GM18861 (cell line): ENCODE measurements around the gene SH3BP5L.

Experiments
- ATAC-seq: cut with Tn5 transposase; IDR thresholded peaks from one replicate; pipeline ENCODE4 v1.9.1; 2021; ENCODE audit not compliant: unreplicated experiment

Gene SH3BP5L

DNA sequence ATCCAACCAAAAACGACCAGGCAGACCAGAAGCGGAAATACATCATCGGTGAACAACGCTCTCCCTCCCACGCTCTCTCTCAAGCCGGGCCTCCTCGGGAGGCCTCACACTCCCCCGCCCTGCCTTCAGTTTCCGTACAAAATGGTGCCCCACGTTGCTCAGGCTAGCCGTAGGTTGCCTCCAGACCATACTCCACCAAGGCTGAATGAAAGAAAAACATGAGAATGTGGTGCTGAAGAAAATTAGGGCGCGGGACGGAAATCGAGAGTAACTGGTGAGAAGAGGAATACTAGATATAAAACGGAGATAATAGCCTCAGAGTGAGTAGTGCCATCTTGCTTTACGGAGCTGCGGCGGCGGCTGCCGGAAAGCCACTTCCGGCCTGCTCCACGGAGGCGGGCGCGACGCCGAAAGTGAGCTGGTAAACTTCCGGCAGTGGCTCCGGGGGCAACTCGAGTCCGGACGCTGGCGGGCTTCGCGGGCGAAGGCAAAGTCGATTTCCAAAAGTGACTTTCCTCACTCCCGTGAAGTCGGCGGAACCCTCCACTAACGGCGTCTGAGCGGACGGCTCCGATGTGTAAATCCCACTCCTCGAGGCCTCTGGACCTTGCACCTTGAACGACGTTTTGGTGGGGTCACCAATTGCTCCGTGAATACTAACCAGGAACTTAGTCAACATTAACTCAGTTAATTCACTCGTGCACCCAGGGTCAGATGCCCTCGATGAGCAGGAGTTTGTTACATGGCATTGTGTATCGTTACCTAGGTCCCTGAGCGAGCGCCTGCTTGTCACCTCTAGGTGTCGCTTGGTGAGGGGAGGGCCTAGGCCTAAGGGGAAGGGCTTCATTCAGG lies at the start of gene SH3BP5L:
TSS of gene SH3BP5L (minus strand) at position 7 of the 852 bp plus-strand sequence. CDS start 980 bp downstream, outside the sequence.
- ATAC-seq: peak; percentile 93

DNA sequence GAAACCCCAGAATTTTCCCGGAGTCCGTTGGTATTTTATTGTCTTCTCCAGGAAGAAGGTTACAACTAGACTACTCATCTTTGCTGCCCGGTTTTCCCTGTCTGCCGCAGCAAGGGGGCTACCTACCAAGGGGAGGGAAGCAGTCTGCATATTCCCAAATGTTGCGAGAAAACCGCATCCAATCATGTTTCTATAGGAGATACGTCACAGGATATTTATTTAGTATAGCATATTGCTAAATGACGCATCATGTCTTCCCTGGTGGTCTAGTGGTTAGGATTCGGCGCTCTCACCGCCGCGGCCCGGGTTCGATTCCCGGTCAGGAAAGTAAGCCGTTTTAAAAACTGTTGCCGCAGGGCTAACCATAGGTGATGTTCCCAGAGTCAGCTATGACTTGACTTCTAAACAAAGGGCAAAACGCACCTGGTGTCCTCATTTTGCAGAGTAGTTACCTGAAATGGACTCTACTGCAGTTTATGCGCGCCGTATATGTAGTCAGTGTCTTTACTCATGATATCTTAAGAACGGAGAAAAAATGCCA lies 48.3 kb upstream of the SH3BP5L start:
- peak; percentile 55 for ATAC-seq

DNA sequence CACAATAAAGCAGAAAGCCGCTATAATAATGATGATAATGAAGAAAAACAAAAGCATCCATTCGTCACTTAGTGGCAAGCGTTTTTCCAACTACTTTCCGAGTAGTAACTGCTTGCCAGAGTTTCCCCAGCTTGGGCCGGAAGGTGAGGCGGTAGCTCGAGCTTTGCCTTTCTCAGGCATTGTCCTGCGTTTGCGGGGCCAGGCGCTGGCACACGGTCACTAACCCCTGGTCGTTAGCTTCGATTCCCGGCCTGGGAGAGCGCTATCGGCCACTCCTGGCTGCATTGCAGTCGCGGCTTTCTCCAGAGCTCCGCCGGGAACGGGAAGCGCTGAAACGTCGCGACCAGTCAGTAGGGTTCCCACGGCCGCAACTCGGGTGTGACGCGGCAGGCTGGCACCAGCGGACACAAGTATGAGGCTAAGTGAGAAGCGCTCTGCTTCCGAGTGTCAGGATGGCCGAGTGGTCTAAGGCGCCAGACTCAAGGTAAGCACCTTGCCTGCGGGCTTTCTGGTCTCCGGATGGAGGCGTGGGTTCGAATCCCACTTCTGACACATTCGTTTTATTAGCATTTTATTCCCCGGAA lies 47.8 kb upstream of the SH3BP5L start:
- peak; percentile 75 for ATAC-seq

DNA sequence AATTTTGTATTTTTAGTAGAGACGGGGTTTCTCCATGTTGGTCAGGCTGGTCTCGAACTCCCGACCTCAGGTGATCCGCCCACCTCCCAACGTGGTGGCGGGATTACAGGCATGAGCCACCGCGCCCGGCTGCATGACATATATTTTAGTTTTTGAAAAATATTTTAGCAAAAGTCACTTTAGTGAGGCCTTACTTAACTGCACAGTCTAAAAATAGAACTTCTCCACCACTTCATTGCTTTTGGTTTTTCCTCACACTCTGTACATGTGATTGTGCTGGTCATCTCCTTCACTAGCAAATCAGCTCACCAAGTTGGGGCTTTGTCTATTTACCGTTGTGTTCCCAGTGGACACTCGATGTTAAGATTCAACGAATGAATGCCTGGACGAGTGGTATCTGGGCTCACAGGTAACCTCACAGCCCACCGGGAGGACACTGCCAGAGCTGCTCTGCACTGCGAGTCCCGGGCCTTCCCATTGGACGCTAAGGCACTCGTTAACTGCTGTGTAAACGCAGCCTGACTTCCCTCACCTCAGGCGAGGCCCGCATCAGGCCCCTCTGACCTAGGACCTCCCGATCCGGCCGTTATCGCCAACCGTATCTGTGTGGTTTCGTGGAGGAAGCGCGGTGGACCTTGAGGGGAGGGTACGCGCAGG lies 47.2 kb upstream of the SH3BP5L start:
- ATAC-seq: peak; percentile 18

DNA sequence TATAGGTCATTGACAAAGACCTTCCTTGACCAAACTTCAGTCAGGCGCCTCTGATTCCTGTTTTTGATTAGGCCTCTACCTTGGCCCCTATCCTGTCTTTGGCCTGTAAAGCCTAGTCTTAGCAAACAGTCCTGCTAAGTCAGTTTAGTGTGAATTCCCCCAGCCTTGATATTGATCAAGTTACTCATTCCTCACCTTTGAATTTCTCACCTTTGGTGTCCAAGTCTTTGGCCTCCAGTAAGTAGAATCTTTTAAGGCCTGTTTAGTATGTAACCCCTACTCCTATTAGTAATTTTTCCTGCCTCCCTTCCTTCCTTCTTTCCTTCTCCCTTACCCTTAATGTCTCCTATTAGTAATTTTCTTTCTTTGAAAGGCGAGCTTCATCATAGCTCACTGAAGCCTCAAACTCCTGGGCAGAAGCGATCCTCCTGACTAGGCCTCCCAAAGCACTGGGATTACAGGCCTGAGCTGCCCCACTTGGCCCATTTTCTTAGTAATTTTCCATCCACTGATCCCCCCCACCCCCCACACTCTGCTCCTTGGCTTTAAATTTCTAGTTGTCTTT lies 46.2 kb upstream of the SH3BP5L start:
- ATAC-seq: no peak

DNA sequence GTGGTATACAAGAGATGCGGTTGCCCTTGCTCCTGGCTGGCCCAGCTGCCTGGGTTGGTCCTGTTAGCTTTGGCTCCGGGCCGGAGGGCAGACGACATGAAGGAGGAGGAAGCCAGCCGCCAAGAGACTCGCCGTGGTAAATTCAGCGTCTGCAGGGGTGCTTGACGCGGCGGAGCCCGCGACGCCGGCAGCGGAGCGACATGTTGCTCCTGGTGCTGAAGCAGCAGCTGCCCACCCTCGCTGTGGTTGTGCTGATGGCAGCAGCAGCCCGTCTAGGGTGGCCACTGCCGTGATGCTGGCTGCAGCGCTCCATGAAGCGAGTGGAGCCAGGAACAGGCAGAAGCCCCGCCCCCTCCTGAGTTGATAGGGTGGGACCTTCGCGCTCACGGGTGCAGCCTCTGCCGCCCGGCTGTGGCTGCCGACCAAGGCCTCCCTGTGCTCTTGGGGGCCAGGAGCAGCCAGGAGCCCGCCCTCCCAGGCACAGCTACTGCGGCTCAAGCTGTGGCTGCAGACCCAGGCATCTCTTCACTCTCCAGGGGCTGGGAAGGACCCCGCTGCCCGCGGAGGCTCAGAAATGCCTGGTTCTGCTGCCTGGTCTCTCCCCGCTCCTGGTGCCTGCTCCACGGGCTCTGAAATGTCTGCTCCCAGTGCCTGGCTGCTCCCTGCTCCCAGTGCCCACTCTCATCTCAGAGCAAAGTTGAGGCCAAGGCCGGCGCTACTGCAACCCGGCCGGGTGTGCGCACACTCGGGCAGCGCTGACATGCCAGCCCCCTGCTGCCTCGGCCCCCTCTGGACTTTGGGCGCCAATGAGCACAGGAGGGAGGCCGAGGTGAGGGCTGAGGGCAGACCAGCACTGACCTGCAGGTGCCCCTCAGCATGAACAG lies 37.5 kb upstream of the SH3BP5L start:
- peak; percentile 48 for ATAC-seq

DNA sequence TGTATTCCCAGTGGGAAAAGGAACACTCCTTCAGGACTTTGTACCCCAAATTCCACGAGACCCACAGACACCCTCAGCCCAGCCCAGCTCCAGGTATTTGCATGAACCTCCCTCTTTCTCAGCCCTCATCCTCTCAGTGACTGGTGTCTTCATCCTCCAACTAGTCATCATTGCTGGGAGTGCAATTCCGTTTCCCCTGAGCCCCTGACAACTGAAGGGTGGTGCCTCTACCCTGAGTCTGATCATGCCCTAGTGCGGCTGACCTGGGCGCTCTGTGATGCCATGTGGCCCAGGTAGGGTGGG lies 36.9 kb upstream of the SH3BP5L start:
- no peak for ATAC-seq

DNA sequence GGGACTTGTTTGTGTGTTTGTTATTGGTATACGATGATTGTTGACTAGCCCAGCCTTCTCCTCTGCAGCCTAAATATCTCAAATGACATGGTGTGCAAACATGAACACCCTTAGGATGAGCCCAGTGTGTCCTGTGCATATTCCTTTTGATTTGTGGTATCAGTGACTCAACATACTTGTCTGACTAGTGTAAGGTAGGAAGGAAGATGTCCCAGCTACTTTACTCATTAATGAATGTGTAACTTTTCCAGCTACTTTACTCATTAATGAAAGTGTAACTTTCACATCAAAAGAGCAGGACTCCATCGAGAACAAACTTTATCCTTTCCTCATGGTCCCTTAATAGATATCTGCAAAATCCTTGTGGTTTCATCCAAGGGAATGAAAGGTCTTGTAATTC lies 35.9 kb upstream of the SH3BP5L start:
- ATAC-seq: no peak

DNA sequence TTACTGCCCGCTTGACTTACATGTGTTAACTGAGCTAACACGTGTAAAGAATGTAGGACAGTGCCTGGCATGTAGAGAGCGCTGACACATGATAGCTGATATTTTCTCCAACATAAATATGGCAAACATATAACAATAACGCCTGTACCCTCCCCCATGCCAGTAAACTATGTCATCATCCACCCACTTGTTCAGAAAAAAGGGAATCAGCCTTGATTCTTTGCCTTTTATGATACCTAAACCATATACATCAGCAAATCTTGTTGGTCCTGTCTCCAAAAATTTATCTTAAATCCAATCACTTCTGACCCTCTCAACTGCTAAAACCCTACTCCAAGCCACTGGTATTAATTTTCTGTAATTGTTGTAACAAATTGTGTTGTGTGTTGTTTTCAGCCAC lies 34.3 kb upstream of the SH3BP5L start:
- no peak for ATAC-seq

DNA sequence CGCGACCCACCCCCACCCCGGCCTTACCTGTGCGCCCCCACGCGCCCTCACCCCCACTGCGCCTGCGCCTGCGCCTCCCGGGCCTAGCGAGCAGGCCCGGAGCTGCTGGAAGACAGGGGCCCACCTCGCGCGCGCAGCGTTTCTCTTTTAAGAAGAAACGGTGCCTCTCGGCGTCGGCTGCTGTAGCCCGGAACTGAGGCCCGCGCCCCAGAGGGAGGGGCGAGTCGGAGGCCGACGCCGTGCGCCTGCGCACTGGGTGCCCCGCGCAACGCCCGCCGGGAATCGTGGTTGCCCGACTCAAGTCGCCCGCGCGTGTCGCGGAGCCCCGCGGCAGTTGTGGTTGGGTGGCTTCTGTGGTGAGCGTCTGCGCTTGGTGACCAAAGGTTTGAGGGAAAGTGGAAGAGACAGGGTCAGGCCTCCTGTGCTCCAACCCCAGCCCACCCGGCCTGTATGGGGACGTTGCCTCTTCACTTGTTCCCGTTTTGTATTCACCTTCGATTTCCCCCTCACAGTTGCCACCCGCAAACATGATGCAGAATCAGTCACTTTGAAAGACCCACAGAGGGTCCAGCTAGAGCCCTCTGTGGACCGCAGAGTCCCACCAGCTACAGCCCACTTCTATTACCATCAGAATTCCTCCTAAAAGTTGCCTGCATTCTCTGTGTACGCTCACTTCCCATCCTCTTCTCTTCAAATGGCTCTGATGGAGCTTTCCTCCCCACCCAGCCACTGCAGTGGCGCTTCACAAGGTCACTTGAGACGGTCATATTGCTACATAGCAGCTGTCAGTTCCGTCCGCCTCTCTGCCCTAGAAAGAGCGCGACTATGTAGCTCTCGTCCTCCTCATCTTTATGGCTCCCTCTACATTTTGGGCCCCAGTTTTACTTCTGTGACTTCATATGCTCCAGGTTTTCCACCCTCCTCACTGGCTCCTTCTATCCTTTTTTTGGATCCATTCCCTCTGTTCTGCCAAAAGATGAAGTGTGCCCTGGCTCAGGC lies 33.5 kb upstream of the SH3BP5L start, which contains the start of gene ZNF692:
TSS of gene ZNF692 (minus strand) at position 195 of the 999 bp plus-strand sequence. CDS start 776 bp downstream, outside the sequence.
- ATAC-seq: peak; percentile 68

DNA sequence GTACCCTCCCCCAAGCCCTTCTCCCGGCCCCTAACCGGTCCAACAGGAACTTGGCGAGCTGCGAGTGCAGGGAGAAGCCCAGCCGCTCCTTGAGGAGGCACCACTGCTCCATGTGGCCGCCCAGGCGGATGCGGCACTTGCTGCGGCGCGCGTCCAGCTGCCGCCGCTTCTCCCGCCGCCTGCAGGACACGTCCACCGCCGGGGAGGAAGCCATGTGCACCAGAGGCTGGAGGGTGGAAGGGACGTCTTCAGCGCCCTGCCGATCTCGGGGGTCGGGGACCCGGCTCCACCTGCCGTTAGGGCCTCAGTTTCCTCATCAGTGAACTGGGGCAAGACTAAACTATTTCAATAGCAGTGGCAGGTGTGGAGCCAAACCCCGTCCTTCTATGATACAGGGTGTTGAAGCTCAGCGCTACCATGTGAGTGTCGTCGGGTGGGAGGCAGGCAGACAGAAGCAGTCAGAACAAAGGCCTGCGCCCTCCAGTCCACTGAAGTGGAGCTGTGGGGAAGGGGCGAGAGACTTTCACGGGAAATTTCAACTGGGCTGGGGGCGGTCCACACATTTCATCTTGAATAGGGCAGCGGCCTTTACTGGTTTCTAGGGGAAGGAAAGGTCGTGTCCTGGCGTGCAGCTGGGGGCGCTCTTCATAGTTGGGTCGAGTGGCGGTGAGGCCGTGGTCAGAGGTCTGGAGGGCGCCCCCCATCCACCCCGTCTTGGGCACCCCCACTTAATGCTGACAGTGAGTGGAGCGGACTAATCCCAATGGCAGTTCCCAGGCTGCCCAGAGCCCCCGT lies 32.6 kb upstream of the SH3BP5L start:
- ATAC-seq: peak; percentile 22

DNA sequence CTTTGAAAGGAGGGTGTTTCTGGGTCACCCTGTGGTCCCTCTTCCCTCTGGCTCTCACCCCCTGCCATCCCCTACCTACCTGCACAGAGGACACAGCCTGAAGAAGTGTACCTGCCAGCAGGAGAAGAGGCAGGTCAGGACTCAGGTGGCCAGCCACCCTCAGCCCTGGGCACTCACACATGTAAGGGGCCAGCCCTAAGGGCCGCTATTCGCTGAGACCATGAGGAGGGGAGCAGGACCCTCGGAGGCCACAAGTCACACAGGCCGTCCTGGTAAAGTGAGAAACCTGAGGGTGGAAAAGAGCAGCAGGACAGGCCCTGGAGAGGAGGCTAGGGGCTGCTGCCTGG lies 32.0 kb upstream of the SH3BP5L start:
- ATAC-seq: no peak

DNA sequence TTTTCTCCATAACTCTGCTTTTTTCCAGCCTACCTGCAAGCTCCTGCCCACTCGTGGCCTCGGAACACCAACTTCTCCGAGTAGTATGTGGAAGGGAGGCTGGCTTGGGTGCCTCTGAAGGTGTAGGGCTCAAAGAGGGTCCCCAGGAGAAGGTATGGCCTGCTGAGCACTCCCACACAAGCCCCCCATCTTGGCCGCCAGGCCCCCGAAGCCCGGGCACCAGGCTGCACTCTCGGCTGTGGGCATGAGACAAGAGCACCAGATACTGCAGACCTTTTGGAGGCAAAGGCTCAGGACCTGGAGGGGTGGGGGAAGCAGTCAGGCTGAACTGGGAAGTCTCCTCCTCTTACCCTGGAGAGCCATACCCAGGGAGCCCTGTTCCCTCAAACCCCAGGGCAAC lies 31.5 kb upstream of the SH3BP5L start:
- ATAC-seq: no peak

DNA sequence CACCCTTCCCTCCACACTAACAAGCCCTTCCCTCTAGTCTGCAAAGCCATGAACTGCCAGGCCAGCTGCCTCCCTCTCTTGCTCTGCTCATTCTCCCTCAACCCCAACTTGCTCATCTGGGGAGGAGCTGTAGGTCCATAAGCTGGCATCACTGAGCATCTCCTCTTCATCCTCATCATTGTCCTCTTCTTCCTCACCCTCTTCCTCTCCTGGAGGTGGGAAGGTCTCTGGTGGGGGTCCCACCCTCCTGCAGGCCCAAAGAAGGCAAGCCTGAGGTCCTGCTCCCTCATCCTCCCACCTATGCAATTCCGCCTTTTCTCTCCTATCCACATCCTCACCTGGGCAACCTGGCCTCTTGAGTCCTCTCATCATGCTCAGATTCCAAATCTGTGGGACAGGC lies 30.5 kb upstream of the SH3BP5L start:
- no peak for ATAC-seq

DNA sequence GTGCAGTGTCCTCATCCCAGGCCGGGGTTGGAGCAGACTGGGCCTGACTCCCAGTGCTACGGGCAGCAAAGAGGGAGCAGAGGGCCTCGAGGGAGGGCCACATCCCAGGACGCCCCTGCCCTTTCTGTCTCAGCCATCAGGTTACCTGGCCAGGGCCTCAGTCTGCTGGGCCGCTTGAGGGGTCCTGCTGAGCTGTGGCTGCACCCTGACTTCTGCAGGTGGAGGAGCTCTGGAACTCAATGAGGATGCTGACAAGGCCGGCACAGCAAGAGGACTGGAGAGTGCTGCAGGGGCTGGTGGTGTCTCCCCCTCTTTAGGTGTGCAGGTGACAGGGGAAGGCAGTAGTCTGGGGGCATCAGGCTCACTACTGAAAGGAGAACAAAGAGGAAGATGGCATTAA lies 29.9 kb upstream of the SH3BP5L start:
- no peak for ATAC-seq

DNA sequence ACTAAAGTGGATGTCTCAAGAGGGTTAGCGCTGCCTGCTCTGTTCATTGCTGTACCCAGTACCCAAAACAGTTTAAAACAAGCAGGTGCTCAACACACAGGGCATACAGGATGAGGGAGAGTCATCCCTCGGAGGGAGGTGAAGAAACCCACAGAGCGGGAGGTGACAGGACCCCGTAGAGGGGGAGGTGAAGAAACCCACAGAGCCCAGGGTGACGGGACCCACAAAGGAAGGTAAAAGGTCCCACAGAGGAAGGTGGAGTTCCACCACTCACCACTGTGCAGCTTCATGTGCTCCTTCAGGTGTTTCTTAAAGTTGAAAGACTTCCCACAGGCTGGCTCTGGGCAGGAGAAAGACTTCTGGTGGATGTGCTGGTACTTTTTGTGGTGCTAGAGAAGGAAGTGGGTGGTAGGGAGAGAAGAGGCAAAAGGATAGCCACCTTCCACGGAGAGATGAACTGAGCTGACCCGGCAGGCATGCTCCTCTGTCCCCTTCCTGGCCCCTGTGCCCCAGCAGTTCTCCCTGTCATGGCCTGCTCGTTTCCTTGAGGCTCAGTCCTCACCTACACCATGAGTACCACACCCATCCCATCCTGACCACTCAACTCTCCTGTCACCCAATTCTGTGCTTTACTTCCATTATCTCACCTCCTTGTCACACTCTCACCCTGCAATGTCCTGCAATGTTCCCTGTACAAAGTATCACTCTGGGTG lies 28.1 kb upstream of the SH3BP5L start:
- no peak for ATAC-seq

DNA sequence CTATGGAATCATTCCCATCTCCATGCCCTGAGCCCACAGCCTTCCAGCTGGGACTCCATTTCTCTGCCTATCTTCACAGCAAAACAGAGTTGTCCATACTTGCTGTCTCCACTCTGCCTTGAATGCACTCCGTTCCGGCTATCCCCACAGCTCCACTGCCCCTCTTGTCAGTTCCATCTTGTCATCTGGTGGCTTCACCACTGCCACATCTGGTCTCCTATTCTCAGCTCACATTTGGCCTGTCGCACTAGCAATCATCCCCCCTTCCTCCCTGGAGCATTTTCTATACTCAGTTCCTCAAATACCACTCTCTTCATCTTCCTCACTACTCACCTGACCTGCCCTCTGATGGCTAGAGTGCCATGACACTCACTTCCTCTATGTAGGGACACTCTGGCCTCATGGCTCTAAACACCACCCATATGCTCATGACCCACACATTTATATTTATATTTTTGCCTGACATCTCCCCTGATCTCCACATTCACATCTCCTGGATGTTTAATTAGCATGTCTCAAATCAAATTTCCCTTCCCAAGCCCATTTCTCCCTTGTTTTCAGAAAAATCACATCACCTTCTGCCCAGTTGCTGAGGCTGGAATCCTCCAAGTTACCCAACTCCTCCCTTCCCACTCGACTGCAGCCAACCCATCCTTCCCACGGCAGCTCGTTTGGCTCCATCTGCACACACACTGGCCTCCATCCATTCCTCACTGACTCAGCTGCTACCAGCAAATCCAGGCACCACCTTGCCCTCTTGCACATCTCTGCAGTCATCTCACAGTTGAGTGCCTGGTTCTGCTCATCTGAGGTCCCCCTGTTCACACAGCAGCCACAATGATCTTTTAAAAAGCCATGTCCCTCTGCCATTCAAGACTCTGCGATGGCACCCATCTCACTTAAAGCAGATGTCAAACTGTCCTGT lies 27.0 kb upstream of the SH3BP5L start:
- ATAC-seq: no peak
